Activated CD8-positive, alpha-beta memory T cell treated with anti-CD3 and anti-CD28 coated beads for 36 hours (primary cell): Measurements from ENCODE around the gene RALY. TPM values are rescaled to one million over a fixed set of nuclear protein-coding genes. Genes with fewer than 3 reads are reported as not detected.

Source experiments
- CTCF ChIA-PET: fragments of 350-600 bp; sonication (Branson Sonifier 250); formaldehyde crosslinking; loops from one replicate; lab custom pipeline; 2021; ENCODE audit warnings: antibody characterized with exemption; lab: Charles Lee
- POLR2A ChIA-PET: fragments of 350-600 bp; sonication (Branson Sonifier 250); formaldehyde crosslinking; loops from one replicate; lab custom pipeline; 2021; ENCODE audit warnings: antibody characterized with exemption; lab: Charles Lee
- total RNA-seq, 2 experiments: library from RNA; stranded (reverse); gene quantifications; one replicate each; pipeline ENCODE4 v1.2.3, GENCODE V29; 2021

RALY gene
- total RNA-seq, 2 experiments from 2014 or later = 145 to 148 TPM

DNA sequence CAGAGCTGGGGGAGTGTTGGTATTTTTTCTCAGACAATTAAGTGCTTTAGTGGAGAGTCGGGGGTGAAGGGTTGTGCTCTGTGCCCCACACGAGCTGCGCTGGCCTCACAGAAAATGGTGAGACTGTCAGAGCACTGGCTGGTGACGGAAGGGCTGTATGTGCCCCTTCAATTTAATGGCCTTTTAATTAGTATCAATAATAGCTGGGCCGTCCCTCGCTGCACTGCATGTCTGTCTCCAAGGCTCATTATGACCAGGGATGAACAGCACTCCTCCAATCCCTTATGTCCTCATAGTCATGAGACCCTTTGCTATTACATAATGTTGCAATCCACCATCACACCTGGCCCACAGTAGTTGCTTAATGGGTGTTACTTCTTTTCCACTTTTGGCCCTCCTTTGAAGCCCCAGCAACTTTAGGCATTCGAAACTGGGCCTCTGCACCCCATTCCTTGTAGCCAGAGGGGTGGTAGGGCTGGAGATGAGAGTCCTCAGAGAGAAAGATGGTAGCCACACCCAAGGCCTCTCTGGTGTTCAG, 9.5 kb upstream of the RALY start:
- POLR2A ChIA-PET = no interaction called here
- CTCF ChIA-PET = no interaction called here

DNA sequence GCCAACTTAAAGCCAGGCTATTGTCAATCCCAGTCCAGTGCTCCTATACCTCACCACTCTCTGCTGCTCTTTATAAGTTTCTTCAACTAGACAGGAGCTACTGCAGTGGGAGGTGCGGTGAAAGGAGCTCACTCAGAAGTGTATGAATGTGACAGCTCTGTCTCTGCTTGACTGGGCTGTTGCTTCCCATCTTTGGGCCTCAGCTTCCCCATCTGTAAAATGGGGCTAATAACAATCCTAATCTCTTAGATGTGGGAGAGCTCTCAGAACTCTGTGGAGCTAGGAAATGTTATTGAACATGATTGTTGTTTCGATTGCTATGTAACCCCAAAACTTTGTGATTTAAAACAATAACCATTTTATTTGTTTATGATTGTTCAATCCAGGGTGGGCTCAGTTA, 8.4 kb upstream of the RALY start:
- ChIA-PET CTCF (no interaction called here), POLR2A (interaction anchor here (0.6 kb wide), 1 partner anchor 20 kb away, joined by 3 read pairs; no protein-coding TSS in a partner anchor)

DNA sequence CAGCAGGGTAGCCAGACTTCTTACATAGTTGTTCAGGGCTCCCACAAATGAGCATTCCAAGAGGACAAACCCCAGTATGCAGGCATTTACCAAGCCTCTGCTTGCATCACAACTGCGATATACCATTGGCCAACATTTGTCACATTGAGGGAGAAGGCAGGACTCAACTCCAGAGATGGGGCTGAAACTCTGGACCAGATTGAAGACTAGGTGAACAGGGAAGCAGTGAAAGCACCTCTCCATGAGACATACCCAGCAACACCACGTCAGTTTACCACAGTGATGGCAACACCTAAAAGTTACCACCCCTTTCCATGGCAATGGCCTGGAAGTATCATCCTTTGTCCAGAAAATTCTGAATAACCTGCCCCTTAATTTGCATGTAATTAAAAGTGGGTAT, 7.9 kb upstream of the RALY start:
- CTCF ChIA-PET = no interaction called here
- POLR2A ChIA-PET = interaction anchor here (0.6 kb wide), 1 partner anchor 20 kb away, joined by 3 read pairs; no protein-coding TSS in a partner anchor

DNA sequence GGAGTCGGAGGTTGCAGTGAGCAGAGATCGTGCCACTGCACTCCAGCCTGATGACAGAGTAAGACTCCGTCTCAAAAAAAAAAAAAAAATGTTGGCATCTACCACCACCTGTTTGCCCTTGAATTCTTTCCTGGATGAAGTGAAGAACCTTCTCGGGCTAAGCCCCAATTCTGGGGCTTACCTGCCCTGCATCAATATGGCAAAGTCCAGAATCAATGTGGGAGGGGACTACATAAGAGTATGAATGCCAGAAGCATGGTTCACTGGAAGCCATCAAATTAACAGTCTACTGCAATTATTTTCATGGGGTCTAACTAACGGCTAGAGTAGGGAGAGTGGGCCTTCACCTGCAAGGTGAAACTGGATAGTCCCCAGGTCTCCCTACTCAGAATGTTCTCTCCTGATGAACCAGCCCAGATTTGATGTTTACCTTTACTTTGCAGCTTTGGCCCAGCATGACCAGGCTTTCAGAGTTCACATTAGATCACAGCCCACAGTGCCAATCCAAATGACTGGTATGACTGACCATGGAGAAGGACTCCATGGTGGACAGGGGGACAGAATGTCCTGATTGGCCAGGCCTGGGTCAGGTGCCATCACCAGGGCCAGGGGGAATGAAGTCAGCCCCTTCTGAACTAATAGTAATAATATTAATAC, 7.0 kb upstream of the RALY start:
- POLR2A ChIA-PET = no interaction called here
- CTCF ChIA-PET = no interaction called here

DNA sequence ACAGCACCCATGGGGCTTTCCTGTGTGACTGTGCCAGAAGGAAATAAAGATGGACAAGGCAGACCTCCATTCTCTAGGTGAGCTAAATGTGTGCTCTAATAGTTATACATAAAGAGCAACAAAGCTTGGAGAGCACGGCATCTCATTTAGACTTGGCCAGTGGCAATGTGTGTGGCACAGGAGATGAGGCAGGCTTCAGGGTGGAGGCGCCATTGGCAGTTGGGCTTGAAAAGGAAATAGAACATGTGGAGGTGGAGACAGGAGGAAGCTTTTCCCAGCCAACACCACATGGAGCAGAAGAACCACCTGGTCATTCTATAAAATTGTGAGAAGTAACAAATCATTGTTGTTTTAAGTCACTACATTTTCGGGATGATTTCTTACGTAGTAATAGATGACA, 3.6 kb upstream of the RALY start:
- ChIA-PET POLR2A (no interaction called here), CTCF (no interaction called here)

DNA sequence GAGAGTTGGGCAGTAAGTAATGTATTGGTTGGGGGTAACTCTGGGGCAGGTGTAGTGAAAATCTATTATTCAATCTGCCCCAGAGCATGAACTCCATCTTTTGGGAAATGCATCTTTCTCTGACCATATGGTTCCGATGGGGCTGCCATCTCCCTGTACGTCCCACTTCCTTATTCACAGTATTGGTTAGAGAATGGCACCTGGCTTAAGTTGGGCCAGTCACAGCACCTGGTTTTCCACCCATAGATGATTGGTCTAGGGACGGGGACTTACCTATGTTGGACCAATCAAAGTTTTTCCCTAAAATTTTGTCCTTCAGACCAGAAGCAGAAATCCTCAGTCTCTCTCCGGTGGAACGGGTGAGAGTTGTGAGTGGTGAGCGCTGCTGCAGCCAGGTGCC, 2.2 kb upstream of the RALY start:
- ChIA-PET CTCF (no interaction called here), POLR2A (no interaction called here)

DNA sequence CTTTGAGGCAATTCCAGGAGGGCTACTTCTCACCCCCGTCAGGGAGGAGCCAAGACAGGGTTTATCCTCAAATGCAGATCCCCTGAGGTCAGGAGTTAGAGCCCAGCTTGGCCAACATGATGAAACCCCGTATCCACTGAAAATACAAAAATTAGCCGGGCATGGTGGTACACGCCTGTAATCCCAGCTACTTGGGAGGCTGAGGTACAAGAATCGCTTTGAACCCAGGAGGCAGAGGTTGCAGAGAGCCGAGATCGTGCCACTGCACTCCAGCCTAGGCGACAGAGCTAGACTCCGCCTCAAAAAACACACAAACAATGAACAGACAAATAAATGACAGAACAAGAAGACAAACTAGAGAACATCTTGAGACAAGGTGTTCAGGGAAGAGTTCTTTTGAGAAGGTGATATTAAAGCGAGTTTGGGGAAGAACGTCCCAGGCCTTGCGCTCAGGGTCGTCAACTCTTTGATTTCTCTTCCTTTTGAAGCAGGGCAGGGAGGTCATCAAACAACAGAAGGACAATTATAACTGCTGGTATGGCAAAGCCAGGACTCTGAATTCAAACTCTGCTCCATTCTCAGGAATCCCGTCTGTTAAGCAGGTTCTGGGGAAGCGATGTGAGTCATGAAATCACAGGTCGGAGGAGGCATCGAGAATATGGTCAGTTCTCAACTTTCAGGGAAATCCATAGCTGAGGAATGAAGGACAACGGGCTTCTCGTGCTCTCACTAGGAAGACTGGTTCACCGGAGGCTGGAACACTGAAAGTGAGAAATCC, 1.4 kb upstream of the RALY start:
- ChIA-PET POLR2A (interaction anchor here (0.9 to 1.7 kb wide), 5 partner anchors 116 to 503 kb away, joined by 3 to 14 read pairs (median 5); partner anchors contain the start of genes CBFA2T2, CHMP4B and EIF2S2), CTCF (interaction anchor here (1.0 to 1.8 kb wide), 3 partner anchors 12 to 77 kb away, joined by 4 to 7 read pairs (median 6); no protein-coding TSS in a partner anchor)

DNA sequence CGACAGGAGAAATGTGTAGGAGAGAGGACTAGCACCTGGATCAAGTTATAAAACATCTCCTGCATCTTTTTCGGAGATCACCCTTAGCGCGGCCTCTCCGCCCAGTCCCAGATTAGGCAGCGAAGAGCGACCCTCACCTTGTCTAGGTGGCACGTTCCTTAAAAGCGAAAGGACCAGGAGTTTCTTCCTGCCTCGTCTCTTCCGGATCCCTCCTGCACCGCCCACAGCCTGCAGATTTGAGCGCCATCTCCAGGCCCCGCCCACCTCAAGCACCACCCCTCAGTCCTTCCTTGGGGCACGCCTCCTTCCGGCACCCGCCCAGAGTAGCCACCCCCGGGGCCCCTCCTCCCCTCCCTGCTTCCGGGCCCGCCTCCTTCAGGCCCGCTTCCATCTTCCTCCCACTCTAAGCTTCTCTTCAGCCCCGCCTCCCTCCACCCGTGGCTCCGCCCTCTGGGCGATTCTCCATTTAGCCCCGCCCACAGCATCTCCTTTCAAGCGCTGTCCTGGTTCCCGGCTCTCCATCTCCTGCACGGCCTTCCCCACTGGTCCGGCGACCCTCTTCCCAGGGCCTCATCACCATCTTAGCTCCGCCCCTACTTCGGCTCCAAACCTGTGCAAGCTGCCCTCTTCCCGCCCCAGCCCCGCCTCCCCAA, 662 bp upstream of the RALY start:
- ChIA-PET POLR2A (interaction anchor here (0.6 to 1.7 kb wide), 8 partner anchors 19 to 1779 kb away, joined by 3 to 14 read pairs (median 4); partner anchors contain the start of genes CBFA2T2, CHMP4B and EIF2S2), CTCF (interaction anchor here (1.0 to 1.8 kb wide), 3 partner anchors 13 to 77 kb away, joined by 4 to 7 read pairs (median 6); no protein-coding TSS in a partner anchor)

DNA sequence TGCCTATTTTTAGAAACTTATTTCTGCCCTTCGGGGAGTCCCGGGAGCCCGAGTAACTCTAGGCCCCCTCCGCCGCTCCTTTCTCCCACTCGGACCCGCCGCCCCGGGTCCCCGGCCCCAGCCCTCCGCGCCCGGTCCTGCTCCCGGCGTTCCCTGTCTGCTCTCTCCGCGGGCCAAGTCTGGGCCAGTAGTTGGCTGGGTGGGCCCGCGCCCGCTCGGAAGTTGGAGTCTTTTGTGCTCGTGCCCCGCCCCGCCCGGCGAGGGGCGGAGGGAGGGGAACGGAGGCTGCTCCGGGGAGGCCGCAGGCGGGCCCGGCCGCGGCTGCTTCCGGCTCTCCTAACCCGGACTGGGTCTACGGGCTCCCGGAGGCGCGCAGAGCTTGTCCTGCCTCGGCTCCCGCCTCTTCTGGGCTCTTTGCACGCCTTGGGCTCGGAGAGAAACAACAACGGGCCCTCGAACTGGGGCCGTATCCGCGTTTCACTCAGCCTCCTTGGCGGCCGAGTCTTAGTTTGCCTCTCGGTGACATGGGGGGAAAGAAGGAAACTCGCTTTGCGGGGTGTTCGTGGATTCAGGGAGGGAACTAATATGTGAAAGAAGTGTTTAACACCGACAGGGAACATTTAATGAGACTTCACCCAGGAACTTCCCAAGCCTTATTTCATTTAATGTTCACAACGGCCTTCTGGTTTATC, 657 bp downstream of the RALY start:
- CTCF ChIA-PET = interaction anchor here (1.8 kb wide), 1 partner anchor 75 kb away, joined by 6 read pairs; no protein-coding TSS in a partner anchor
- POLR2A ChIA-PET = no interaction called here

DNA sequence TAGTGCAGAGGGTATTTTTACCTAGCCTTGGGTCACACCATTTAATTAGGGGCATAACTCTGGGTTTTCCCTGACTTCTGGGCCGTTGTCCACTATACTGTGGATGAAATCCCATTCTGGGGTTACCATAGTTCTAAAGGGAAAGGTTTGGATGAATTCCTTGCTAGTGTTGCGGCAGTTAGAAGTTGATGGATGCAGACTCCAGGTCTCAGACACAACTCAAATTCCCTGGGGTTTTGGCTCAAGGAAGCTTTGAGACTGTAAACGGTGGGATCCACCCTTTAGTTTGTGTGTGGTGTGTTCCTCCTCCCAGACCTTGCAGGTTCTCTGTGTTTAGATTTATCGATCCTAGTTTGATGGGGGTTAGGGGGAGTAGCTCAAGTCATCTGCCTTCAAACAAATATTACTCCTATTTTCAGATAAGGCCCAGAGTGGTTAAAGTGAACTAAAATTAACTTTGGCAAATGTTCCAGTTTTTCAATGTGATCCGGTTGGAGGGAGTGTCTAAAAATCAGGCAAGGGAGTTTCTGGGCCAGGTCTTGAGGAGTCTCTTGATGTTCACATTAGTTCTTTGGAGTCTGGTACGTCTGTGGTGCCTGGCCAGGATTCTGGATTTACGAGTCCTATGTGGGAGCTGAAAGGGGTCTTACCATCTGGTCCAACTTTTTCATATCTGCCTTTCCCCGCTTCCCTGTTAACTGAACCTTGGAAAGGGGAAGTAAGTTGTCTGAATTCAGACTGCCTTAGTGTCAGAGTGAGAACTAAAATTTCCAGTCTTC, 1.5 kb downstream of the RALY start:
- CTCF ChIA-PET = no interaction called here
- POLR2A ChIA-PET = interaction anchor here (0.6 kb wide), 1 partner anchor 97 kb away, joined by 3 read pairs; no protein-coding TSS in a partner anchor

DNA sequence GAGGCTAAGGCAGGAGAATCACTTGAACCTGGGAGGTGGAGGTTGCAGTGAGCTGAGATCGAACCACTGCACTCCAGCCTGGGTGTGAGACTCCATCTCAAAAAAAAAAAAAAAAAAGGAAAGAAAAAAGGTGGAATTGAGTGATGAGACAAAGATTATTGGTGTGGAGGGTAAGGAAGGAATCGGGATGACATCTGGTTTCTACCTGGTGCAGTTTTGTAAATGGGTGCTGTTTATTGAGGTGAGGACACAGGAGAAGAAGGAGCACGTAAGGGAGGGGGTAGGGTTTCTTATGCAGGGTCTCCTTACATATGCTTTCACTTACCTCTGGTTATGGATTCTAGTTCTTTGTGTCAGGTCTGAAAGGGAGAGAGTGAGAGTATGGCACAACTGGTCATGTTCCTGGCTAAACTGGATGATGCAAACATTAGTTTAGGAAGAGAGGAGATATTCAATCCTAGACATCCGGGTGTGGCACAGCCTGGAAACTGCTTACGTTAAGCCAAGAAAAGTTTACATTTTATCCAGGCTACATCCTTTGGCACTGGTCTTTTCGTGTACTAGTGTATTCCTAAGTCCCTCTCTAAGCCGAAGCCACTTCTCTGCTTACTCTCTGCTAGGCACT, 5.4 kb downstream of the RALY start:
- CTCF ChIA-PET = no interaction called here
- POLR2A ChIA-PET = no interaction called here

DNA sequence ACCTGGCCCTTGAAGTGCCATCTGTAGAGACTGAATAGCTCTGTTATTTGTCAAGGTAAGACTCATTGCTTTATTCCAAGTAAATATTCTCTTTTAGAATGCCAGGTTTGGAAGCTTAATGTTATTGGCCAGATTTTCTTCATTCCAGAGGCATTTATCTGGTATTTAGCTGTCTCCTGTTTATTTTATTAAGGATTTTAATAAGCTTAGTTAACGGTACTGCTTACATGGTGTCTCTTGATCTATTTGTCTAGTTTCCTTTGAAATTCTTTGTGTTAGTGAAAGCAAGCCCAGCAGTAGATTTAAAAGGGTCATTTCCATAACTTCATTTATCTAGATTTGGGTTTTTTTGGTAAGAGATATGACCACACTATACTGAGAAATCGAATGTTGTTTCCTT, 7.7 kb downstream of the RALY start:
- ChIA-PET POLR2A (no interaction called here), CTCF (no interaction called here)

DNA sequence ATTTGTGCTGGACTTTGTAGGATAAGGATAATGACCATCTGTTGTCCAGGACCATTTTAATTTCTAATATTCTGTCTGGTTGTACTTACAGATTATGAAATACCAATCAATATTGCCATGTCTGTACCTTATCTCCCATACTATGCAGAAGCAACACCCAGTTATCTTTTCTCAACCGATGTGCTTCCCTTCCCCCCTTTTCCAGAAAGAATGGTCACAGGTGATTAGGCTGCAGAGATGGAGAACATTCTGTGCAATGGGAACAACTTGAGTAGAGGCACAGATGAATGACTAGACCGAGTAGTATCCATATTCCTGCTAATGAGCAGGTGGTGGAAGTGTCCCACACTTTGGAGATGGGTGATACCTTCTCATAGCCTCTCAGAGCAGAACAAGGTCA, 10.5 kb downstream of the RALY start:
- CTCF ChIA-PET = interaction anchor here (1.1 kb wide), 1 partner anchor 18 kb away, joined by 3 read pairs; no protein-coding TSS in a partner anchor
- POLR2A ChIA-PET = no interaction called here

DNA sequence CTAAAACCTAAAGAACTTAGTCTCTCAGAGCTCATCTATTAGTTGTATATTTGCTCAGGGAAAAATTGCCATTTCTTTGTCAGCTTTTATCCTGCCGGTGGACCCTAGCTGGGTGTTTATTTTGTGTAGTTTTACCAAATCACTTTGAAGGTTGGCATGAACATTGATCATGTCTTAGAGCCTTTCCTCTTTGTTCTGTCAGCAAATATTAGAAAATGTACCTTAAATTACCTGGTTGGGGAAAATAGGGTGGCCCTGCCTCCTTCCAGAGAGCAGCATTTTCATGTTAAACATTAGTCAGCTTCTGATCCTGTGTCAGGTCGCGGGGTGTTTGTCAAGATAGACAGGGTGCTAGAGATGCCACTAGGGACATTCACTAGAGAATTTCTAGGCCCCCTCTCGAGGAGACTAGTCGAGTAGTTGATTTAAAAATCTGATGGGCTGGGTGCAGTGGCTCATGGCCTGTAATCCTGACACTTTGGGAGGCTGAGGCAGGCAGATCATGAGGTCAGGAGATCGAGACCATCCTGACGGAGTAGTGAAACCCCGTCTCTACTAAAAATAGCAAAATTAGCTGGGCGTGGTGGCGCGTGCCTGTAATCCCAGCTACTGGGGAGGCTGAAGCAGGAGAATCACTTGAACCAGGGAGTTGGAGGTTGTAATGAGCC, 11.2 kb downstream of the RALY start:
- ChIA-PET POLR2A (no interaction called here), CTCF (interaction anchor here (1.1 kb wide), 1 partner anchor 17 kb away, joined by 3 read pairs; no protein-coding TSS in a partner anchor)

DNA sequence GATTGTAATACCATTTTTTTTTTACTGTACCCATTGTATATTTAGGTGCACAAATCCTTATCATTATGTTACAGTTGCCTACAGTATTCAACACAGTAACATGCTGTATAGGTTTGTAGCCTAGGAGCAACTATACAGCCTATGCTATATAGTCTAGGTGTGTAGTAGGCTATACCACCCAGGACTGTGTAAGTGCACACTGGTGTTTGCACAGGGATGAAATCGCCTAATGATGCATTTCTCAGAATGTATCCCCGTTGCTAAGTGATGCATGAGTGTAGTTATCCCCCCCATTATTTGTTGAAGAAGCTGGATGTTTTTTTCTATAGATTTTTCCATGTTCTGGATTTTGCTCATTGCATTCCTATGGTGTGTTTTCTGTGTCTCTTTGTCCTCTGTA, 12.9 kb downstream of the RALY start:
- ChIA-PET POLR2A (no interaction called here), CTCF (no interaction called here)

DNA sequence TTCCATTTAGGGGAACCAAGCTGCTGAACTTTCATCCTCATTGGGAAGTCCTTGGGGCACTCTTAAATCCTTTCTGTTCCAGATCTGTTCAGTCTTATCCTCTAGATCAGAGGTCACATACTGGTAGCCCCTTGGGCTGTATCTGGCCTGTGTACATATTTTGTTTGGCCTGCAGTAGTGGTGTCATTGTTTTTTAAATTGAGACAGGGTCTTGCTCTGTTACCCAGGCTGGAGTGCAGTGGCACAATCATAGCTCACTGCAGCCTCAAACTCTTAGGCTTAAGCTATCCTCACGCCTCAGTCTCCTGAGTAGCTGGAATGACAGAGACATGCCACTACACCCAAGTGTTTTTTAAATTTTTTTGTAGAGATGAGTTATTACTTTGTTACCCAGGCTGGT, 14.8 kb downstream of the RALY start:
- CTCF ChIA-PET = no interaction called here
- POLR2A ChIA-PET = no interaction called here

DNA sequence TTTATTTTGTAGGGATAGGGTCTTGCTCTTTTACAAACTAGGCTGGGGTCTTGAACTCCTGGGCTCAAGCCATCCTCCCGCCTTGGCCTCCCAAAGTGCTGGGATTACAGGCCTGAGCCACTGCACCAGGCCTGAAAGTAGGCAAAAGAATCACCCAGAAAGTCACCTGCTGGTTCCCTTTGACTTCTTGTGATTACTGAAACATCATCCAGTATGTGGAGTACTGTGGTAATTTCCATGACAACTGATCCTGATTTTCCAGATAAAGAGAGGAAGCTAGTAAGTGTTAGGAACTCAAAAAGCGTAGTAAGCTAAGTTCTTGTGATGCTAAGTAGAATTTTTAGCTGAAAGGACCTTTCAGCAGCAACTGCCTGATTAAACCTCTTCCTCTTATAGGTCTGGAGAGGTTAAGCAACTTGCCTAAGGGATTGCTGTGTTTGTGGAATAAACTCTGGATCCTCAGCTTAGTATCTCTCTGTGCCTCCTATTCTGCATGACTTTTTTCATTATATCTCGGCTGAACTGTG, 16.8 kb downstream of the RALY start:
- CTCF ChIA-PET = no interaction called here
- POLR2A ChIA-PET = no interaction called here
